Measurements from ENCODE around the gene CD302.
"Not testable (repeated sequence)": the region's sequence is repeated elsewhere in the genome, so short reads cannot be mapped to it uniquely, and the experiment has no call there.

CD302 gene, protein sequence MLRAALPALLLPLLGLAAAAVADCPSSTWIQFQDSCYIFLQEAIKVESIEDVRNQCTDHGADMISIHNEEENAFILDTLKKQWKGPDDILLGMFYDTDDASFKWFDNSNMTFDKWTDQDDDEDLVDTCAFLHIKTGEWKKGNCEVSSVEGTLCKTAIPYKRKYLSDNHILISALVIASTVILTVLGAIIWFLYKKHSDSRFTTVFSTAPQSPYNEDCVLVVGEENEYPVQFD

GRCh38 chr2:159797543-159798375 lies at the start of gene CD302:
TSS of gene CD302 (minus strand) at chr2:159798208. CDS start at chr2:159798198, 10 bp downstream.
- peak in 1 of 2 donors; percentile 10 for DNase-seq (ENCODE audit: low read depth in 1 of 2, low spot score in 1 of 2)

DNA sequence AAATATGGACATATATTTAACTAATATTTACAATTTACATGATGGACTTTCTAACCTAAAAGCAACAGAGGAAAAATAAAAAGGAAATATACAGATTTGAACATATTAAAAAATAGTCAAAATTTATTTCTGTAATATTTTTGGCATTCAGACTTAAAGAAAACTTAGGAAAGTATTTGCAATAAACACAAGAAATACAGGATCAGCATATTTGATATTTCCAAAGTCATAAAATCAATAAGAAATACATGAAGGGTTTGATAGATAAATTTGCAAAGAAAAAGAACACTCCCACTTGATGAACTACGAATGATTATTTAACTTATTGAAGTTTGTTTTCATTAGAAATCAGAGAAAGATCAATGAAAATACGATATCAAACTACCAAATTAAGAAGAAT lies 48.6 kb upstream of the CD302 start:
- no peak for DNase-seq (ENCODE audit: low read depth in 1 of 2, low spot score in 1 of 2)

DNA sequence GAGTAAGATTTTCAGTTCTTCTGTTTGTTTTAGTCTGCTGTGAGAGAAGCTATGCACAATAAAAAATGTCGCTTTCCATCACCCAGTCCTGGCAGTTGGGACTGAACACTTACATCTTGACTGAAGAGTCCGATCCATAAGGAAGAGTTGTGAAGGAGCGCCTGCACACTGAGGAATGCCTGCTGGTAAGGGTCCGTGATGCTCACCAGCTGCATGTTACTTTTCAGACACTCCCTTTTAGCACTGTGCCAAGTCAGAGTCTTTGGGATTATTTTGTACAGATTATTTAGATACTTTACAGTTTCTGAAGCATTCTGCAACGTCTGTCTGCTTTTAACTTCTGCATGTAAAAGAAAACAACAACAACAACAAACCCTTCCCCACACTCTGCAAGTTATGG lies 42.6 kb upstream of the CD302 start:
- no peak for DNase-seq (ENCODE audit: low read depth in 1 of 2, low spot score in 1 of 2)

DNA sequence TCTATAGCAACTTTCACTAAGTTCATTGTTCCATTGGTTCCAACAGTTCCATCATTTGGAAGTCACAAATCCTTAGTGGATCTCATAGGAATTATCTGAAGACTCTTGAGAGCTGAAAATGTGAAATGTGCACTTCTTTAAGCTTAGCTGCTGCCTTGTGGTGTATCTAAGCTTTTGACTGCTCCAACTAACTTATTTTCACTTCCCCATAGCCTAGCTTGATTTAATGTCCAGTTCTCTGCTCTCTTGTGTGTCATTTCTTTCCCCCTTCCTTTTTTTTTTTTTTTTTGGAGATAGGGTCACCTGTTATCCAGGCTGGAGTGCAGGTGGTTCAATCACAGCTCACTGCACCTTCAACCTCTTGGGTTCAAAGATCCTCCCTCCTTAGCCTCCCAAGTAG lies 34.9 kb upstream of the CD302 start:
- DNase-seq (ENCODE audit: low read depth in 1 of 2, low spot score in 1 of 2): no peak

DNA sequence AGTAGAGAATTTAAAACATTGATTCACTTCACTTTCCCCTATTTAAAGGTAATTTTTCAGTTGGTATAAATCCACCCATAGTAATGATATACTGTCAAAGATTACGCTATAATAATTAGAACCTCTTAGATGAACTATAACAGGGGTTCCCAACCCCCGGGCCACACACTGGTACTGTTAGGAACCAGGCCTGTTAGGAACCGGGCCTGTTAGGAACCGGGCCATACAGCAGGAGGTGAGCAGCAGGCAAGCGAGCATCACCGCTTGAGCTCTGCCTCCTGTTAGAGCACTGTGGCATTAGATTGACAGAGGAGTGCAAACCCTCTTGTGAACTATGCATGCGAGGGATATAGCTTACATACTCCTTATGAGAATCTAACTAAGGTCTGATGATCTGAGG lies 34.0 kb upstream of the CD302 start:
- no peak for DNase-seq (ENCODE audit: low read depth in 1 of 2, low spot score in 1 of 2)

- DNase-seq (ENCODE audit: low read depth in 1 of 2, low spot score in 1 of 2): no peak
Measured at GRCh38 chr2:159829376-159829775, 31.4 kb upstream of the CD302 start.

GRCh38 chr2:159828738-159829137 lies 30.7 kb upstream of the CD302 start:
- no peak for DNase-seq (ENCODE audit: low read depth in 1 of 2, low spot score in 1 of 2)

DNA sequence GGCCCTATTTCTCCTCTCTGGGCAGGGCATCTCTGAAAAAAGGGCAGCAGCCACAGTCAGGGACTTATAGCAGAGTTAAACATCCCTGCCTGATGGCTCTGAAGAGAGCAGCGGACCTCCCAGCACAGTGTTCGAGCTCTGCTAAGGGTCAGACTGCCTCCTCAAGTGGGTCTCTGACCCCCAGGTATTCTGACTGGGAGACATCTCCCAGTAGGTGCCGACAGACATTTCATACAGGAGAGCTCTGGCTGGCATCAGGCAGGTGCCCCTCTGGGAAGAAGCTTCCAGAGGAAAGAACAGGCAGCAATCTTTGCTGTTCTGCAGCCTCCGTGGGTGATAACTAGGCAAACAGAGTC lies 24.4 kb upstream of the CD302 start:
- not testable (repeated sequence) for DNase-seq (ENCODE audit: low read depth in 1 of 2, low spot score in 1 of 2)

GRCh38 chr2:159821775-159822477 lies 23.9 kb upstream of the CD302 start:
- not testable (repeated sequence) for DNase-seq (ENCODE audit: low read depth in 1 of 2, low spot score in 1 of 2)

- no peak for DNase-seq (ENCODE audit: low read depth in 1 of 2, low spot score in 1 of 2)
Measured at GRCh38 chr2:159818940-159819339, 20.9 kb upstream of the CD302 start.

DNA sequence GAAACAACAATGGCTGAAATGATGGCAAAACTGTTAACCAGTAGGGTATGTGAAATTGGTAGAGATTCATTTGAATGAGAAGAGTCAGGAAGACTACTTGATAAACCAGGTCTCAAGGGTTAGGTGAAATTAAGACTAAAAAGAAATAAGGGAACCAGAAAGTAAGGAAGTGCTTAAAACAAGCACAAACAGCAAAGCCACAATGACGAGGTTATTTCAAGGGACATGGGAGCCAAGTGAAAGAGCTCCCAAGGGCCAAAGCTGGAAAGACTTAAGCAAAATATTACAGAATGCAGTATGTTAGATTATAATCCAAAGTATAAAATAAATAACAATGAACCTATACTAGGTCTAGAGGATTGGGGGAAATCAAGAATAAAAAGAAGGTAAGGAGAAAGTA lies 19.3 kb upstream of the CD302 start:
- DNase-seq (ENCODE audit: low read depth in 1 of 2, low spot score in 1 of 2): no peak

DNA sequence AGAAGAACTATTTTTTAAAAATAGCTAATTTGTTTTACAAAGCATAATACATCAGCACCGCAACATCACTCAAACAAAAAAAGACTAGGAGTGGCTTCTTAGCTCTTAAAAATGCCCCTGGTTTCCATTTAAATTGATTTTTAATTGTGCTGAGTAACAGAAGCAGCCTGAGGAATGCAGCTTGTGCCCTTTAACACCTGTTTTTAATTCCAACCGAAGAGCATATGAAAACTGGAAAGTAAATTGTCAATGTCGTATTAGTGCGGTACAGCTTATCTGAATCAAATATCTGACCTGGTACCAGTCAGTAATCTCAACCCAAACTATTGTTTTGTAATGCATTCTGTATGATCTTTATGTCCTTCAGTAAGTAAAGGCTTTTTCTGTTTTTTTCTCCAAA lies 13.2 kb upstream of the CD302 start:
- DNase-seq (ENCODE audit: low read depth in 1 of 2, low spot score in 1 of 2): no peak

GRCh38 chr2:159808032-159808425 lies 10.0 kb upstream of the CD302 start:
- no peak for DNase-seq (ENCODE audit: low read depth in 1 of 2, low spot score in 1 of 2)

DNA sequence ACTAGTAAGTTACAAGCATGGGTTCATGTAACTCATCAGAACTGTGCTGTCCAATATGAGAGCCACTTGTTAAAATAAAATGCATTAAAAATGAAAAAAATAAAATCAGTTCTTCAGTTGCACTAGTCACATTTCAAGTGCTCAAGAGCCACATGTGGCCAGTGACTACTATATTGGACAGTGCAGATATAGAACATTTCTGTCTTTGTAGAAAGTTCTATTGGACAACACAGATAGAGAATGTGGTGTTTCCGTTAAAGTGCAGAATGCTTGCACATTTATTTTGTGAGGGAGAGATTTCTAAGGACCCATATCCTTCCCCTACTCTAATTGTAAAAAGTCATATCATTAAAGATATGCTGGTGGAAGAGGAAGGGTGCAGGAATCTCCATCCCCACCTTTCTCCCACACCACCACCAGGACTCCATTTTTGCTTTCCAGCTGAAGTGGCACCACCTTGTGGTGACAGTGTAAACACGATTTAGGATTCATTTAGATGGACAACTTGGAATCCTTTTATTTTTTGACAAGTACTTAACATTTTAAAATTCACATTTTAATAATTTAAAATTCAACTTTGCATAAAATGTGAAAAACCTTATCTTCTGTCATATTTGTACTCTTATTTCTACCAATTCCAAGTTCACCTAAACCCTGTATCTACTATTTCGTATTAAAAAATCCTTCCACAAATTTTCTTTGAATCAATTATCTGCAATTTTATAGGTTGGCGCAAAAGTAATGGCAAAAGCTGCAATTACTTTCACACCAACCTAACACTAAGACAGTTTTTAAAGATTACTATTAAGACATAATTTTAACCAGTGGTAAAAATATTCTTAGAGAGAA lies 9.4 kb upstream of the CD302 start:
- DNase-seq (ENCODE audit: low read depth in 1 of 2, low spot score in 1 of 2): peak in 1 of 2 donors; percentile 7

- no peak for DNase-seq (ENCODE audit: low read depth in 1 of 2, low spot score in 1 of 2)
Measured at GRCh38 chr2:159804941-159805340, 6.9 kb upstream of the CD302 start.

- DNase-seq (ENCODE audit: low read depth in 1 of 2, low spot score in 1 of 2): no peak
Measured at GRCh38 chr2:159803235-159803962, 5.4 kb upstream of the CD302 start.

DNA sequence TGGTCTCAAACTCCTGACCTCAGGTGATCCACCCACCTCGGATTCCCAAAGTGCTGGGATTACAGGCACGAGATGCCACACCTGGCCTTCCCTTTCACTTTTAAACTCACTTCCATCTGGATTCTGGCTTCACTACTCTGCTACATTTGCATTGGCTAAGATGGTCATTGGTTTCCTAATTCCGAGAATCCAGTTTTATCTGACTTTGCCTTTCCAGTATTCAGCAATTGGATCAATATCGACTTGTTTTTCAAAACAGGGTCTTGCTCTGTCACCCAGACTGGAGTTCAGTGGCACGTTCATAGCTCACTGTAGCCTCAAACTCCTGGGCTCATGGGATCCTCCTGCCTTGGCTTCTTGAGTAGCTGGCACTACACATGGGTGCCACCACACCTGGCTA lies 4.7 kb upstream of the CD302 start:
- DNase-seq (ENCODE audit: low read depth in 1 of 2, low spot score in 1 of 2): no peak

GRCh38 chr2:159799833-159800232 lies 1.8 kb upstream of the CD302 start:
- DNase-seq (ENCODE audit: low read depth in 1 of 2, low spot score in 1 of 2): no peak

- no peak for DNase-seq (ENCODE audit: low read depth in 1 of 2, low spot score in 1 of 2)
Measured at GRCh38 chr2:159798376-159798725, 343 bp upstream of the CD302 start.

GRCh38 chr2:159797225-159797542 lies 824 bp downstream of the CD302 start:
- no peak for DNase-seq (ENCODE audit: low read depth in 1 of 2, low spot score in 1 of 2)
